Heart left ventricle (tissue), 16 donors: ENCODE measurements around the gene PLA2G4B. TPM values are rescaled to one million over a fixed set of nuclear protein-coding genes. Genes with fewer than 3 reads are reported as not detected.

Experiments
- ATAC-seq, 4 donors: fragments of 200-7000 bp; cut with Tn5 transposase; one replicate each; pipeline ENCODE4 v1.9.1; 2020 to 2022; ENCODE audit warnings: moderate library complexity in 4 of 4, mild to moderate bottlenecking in 3 of 4, moderate number of reproducible peaks in 1 of 4
- DNase-seq, 5 donors: peaks; one replicate each; pipeline ENCODE4 v3.0.0-alpha.2; 2020
- H3K27ac ChIP-seq, 12 donors: fragments of 200-600 bp; sonication (generic) in 4 of 12; one replicate each; pipeline versions ENCODE4 v1.5.0 to v1.8.0; 2016 to 2022; ENCODE audit warnings: mild to moderate bottlenecking in 2 of 12
- H3K27me3 ChIP-seq, 9 donors: fragments of 200-600 bp; sonication (generic) in 2 of 9; one replicate each; pipeline versions ENCODE4 v1.5.1 to v1.8.0; 2016 to 2022; ENCODE audit warnings: mild to moderate bottlenecking in 3 of 9
- H3K36me3 ChIP-seq, 9 donors: fragments of 200-600 bp; sonication (generic) in 2 of 9; one replicate each; pipeline versions ENCODE4 v1.5.0 to v1.8.0; 2018 to 2022; ENCODE audit warnings: mild to moderate bottlenecking in 2 of 9
- H3K4me1 ChIP-seq, 12 donors: fragments of 200-600 bp; sonication (generic) in 4 of 12; one replicate each; pipeline versions ENCODE4 v1.5.0 to v1.8.0; 2016 to 2022; ENCODE audit warnings: mild to moderate bottlenecking in 3 of 12
- H3K4me3 ChIP-seq, 12 donors: fragments of 200-600 bp; sonication (generic) in 4 of 12; one replicate each; pipeline versions ENCODE4 v1.5.0 to v1.8.0; 2017 to 2022; ENCODE audit warnings: mild to moderate bottlenecking in 9 of 12, moderate library complexity in 4 of 12
- H3K9me3 ChIP-seq, 12 donors: fragments of 200-600 bp; sonication (generic) in 4 of 12; one replicate each; pipeline versions ENCODE4 v1.5.0 to v1.8.0; 2016 to 2022; ENCODE audit warnings: mild to moderate bottlenecking in 1 of 12
- CTCF ChIP-seq, 12 donors: fragments of 200-600 bp; sonication (generic) in 4 of 12; IDR thresholded peaks; one replicate each; pipeline versions ENCODE4 v1.5.0 to v1.8.0; 2018 to 2022; ENCODE audit warnings: antibody characterized with exemption in 12 of 12, mild to moderate bottlenecking in 5 of 12
- POLR2A ChIP-seq, 2 donors: fragments of 450-650 bp; IDR thresholded peaks; one replicate each; pipeline ENCODE4 v1.6.1; 2017; ENCODE audit warnings: antibody characterized with exemption in 2 of 2, mild to moderate bottlenecking in 2 of 2, moderate library complexity in 2 of 2
- WGBS, 4 donors: extraction: QIAGEN DNeasy Blood & Tissue Kit in 2 of 4; methylation state at CpG; one replicate each; pipeline versions ENCODE4 v1.1.5 to v1.1.7; 2013 to 2018; 5-methylcytosine and 5-hydroxymethylcytosine counted together
- intact Hi-C, 10 donors: fragments of 100-400 bp; cut with DNase I; formaldehyde crosslinking; loops; one replicate each; pipeline versions ENCODE4 v1.11.1 to v1.14.2; 2022
- polyA plus RNA-seq, 2 donors: library from polyadenylated mRNA; stranded (reverse); fragments of 200-250 nt; gene quantifications; one replicate each; pipeline ENCODE4 v1.2.3, GENCODE V29; 2013
- total RNA-seq, 9 donors: library from RNA; depleted of rRNA in 2 of 9; stranded (reverse); fragments of >200 nt in 2 of 9; fragmentation: NEBNext Ultra II Directional in 3 of 9; extraction: Animal tissue kit (Norgen Biotek cat#: 25700) in 3 of 9; gene quantifications; one replicate each; pipeline versions ENCODE4 v1.1.0 to v1.2.4, GENCODE V29; 2016 to 2023
- donor health status: ischemic (EF 13 %, LVEDD 7.1; RV severe dilation, severe dysfunction).
- donor health status: healthy with polysubstance abuse.
- donor health status: DM: no; HTN: yes; CAD: no.
- donor health status: DM: no; HTN: no; CAD: no.
- donor health status: ischemic (EF 25% LVEDD 6.9; RV normal size, moderate dysfunction).
- donor health status: ischemic (EF 25% LVEDD 5.7; RV mildly dilated, moderate dysfunction).
- donor health status: healthy.
- donor health status: DM: yes; HTN: yes; CAD: no.
- donor health status: ischemic (EF 35%, LVEDD 5.7; RV mildly dilated, moderate dysfunction).
- donor health status: nonischemic (EF 11% LVEDD 7.7; RV severe dilation, severe dysfunction).
- donor health status: DM: yes; HTN: yes; CAD: no.
- donor health status: PGD.
- donor health status: ischemic (EF 29% LVEDD 5.4; RV normal size, mild dysfunction).
- donor health status: nonischemic (EF 23%, LVEDD 6.1; RV moderate dilation, normal function).

Gene PLA2G4B
- total and polyA plus RNA-seq, 11 donors: 0.38 to 6.0 (median 2.8) TPM

GRCh38 chr15:41891226-41891625, 52.6 kb downstream of the PLA2G4B start:
- 82 to 99% (median 94%) methylated on average over 6 of the region's 6 CpGs for WGBS, 4 donors
- no peak for ATAC-seq

GRCh38 chr15:41891946-41892345, 53.3 kb downstream of the PLA2G4B start:
- H3K4me3 ChIP-seq: no peak overlapping the region
- intact Hi-C loops: loop anchor here in 6 of 10 donors (2.0 to 10.0 kb wide), 6 partner anchors 60 to 163 kb away; partner anchors contain the start of genes JMJD7 (in 3 of the 6) and MAPKBP1 (in 2 of the 6)
- DNase-seq (peak in 2 of 5 donors; percentile 39 to 46), ATAC-seq (no peak)
- peaks cover 9 to 33% (median 25%) of the 10 kb centered on the region in 12 donors for H3K4me1 ChIP-seq
- TF ChIP-seq POLR2A (IDR thresholded peaks at IDR 0.05): no peak
- peak overlapping the region in 10 of 12 donors; percentile 58 to 96 (median 88) for H3K27ac ChIP-seq
- H3K36me3 ChIP-seq: peaks cover 0 to 7% (median under 1%) of the 10 kb centered on the region in 9 donors
- WGBS, 4 donors: 61 to 72% (median 68%) methylated on average over 3 of the region's 3 CpGs
- H3K27me3 ChIP-seq: no peaks in the 10 kb centered on the region
- no peaks in the 10 kb centered on the region for H3K9me3 ChIP-seq

More at GRCh38 chr15:41891226-41891625, 52.6 kb downstream of the PLA2G4B start:
- H3K9me3 ChIP-seq: no peaks in the 10 kb centered on the region
- peaks cover 0 to 4% (median 0%) of the 10 kb centered on the region in 9 donors for H3K36me3 ChIP-seq
- DNase-seq: no peak
- no peaks in the 10 kb centered on the region for H3K27me3 ChIP-seq
- H3K27ac ChIP-seq: peak overlapping the region in 1 of 12 donors; percentile 64
- intact Hi-C loops: loop anchor here in 6 of 10 donors (5.0 to 10.0 kb wide), 5 partner anchors 59 to 164 kb away; partner anchors contain the start of genes JMJD7 (in 2 of the 6) and MAPKBP1 (in 2 of the 6)
- no peak for TF ChIP-seq POLR2A (IDR thresholded peaks at IDR 0.05)
- no peak for TF ChIP-seq CTCF (IDR thresholded peaks at IDR 0.05)
- H3K4me1 ChIP-seq: peaks cover 9 to 33% (median 25%) of the 10 kb centered on the region in 12 donors
- no peak overlapping the region for H3K4me3 ChIP-seq

DNA sequence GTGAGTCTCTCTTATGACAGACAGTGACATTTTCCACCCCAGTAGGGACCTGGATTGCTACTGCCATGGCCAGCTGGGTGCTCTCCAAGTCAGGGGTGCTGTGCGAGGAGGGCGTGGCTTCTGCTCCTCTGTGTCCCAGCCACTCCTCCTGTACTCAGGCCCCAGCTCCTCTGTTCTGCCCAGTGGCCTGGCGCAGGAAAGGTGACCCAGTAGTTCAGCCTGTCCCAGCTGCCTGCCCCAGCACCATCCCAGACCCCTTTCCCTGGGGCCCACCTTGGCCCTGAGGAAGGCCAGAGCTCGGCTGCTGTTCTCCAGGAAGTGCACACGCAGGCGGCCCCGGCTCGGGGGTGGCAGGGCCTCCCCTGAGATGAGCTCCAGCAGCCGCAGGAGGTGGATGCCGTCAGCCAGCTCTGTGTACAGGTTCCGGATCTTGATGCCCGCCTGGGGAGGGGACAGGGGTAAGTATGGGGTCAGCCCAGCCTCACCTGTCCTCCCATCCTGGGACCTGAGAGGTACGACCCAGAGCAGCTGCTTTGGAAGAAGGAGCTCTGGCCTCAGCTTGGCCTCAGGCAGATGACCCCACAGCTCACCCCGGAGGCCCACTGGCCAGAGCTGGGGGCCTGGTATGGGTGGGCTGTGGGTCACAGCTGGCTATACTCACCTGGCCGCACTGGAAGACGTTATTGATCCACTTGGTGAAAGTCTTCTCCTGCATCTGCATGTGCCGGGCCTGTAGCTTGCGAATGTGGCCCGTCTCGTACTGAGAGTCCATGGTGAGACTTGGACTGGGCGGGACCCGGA, 54.2 kb downstream of the PLA2G4B start:
- H3K4me1 ChIP-seq: peaks cover 9 to 33% (median 25%) of the 10 kb centered on the region in 12 donors
- no peaks in the 10 kb centered on the region for H3K27me3 ChIP-seq
- 47 to 57% (median 53%) methylated on average over 13 to 22 of the region's 22 CpGs for WGBS, 4 donors
- H3K27ac ChIP-seq: peak overlapping the region; percentile 58 to 96 (median 87)
- no peaks in the 10 kb centered on the region for H3K9me3 ChIP-seq
- peak overlapping the region; percentile 9 to 67 (median 51) for H3K4me3 ChIP-seq
- peak; percentile 81 to 91 (median 83) for ATAC-seq
- TF ChIP-seq CTCF (IDR thresholded peaks at IDR 0.05) (no peak), POLR2A (IDR thresholded peaks at IDR 0.05) (peak in 1 of 2 donors; percentile 29)
- H3K36me3 ChIP-seq: peaks cover 0 to 16% (median 9%) of the 10 kb centered on the region in 9 donors
- intact Hi-C loops: loop anchor here in 6 of 10 donors (2.0 to 10.0 kb wide), 6 partner anchors 61 to 162 kb away; partner anchors contain the start of genes JMJD7 (in 3 of the 6) and MAPKBP1 (in 2 of the 6)
- DNase-seq: peak in 4 of 5 donors; percentile 84 to 92 (median 88)

- Histone ChIP-seq H3K27me3 (no peaks in the 10 kb centered on the region), H3K4me3 (peak within 1 kb of the TSS; percentile 9 to 67 (median 51)), H3K4me1 (peaks cover 9 to 33% (median 25%) of the 10 kb centered on the region in 12 donors), H3K36me3 (peaks cover 0 to 24% (median 17%) of the 10 kb centered on the region in 9 donors), H3K27ac (peak within 1 kb of the TSS; percentile 73 to 96 (median 88)), H3K9me3 (no peaks in the 10 kb centered on the region)
- 60 to 80% (median 75%) methylated on average over 6 to 15 of the region's 15 CpGs for WGBS, 4 donors
- intact Hi-C loops: loop anchor here in 6 of 10 donors (2.0 to 10.0 kb wide), 7 partner anchors 53 to 161 kb away; partner anchors contain the start of genes JMJD7 (in 3 of the 6) and MAPKBP1 (in 2 of the 6)
- ATAC-seq (peak in 1 of 4 donors; percentile 0), DNase-seq (peak in 1 of 5 donors; percentile 27)
- no peak for TF ChIP-seq POLR2A (IDR thresholded peaks at IDR 0.05)
- no peak for TF ChIP-seq CTCF (IDR thresholded peaks at IDR 0.05)
Measured at GRCh38 chr15:41893422-41894250, 55.0 kb downstream of the PLA2G4B start, which contains the start of gene SPTBN5. SPTBN5 (minus strand) TSS chr15:41894053; CDS start chr15:41893497, 556 bp downstream.
